Uterus (tissue), 2 donors: ENCODE data around the gene MYG1.

Experiments used
- POLR2A ChIP-seq, 2 donors: fragments of 450-650 bp; IDR thresholded peaks; one replicate each; pipeline ENCODE4 v1.6.1; 2016; ENCODE audit warnings: antibody characterized with exemption in 2 of 2, mild to moderate bottlenecking in 1 of 2, moderate library complexity in 1 of 2
- TF ChIP-seq, protein P1 (sequence below), 4 experiments: fragments of 200-600 bp in 2 of 4; fragments of 450-650 bp in 2 of 4; sonication (generic) in 2 of 4; IDR thresholded peaks; one replicate each; pipeline ENCODE4 v1.5.1; 2016 to 2019; ENCODE audit warnings: antibody characterized with exemption in 4 of 4, mild to moderate bottlenecking in 2 of 4, moderate library complexity in 1 of 4

GRCh38 chr12:53277981-53278380 is 21.5 kb upstream of the MYG1 start:
- TF ChIP-seq, protein P1, sequence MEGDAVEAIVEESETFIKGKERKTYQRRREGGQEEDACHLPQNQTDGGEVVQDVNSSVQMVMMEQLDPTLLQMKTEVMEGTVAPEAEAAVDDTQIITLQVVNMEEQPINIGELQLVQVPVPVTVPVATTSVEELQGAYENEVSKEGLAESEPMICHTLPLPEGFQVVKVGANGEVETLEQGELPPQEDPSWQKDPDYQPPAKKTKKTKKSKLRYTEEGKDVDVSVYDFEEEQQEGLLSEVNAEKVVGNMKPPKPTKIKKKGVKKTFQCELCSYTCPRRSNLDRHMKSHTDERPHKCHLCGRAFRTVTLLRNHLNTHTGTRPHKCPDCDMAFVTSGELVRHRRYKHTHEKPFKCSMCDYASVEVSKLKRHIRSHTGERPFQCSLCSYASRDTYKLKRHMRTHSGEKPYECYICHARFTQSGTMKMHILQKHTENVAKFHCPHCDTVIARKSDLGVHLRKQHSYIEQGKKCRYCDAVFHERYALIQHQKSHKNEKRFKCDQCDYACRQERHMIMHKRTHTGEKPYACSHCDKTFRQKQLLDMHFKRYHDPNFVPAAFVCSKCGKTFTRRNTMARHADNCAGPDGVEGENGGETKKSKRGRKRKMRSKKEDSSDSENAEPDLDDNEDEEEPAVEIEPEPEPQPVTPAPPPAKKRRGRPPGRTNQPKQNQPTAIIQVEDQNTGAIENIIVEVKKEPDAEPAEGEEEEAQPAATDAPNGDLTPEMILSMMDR (IDR thresholded peaks at IDR 0.05): no peak
- no peak for TF ChIP-seq POLR2A (IDR thresholded peaks at IDR 0.05)
